ENCODE measurements around the gene GGT7.
"Not testable (repeated sequence)": the region's sequence is repeated elsewhere in the genome, so short reads cannot be mapped to it uniquely, and the experiment has no call there.

GGT7 gene

GRCh38 chr20:34872622-34873224 is at the start of gene GGT7:
Gene GGT7, minus strand, starts transcription at chr20:34872856. Its CDS starts 41 bp downstream, at chr20:34872815.
- in situ Hi-C loops (cut with MboI; ENCODE audit: low sequenced_read_pairs): loop anchor here (5.0 to 25.0 kb wide), 2 partner anchors 85 to 390 kb away; partner anchors contain the start of genes GSS and MYH7B

- in situ Hi-C loops (cut with MboI; ENCODE audit: low sequenced_read_pairs): no loop called here
These were observed 48.8 kb upstream of the GGT7 start for GRCh38 chr20:34921436-34921835.

DNA sequence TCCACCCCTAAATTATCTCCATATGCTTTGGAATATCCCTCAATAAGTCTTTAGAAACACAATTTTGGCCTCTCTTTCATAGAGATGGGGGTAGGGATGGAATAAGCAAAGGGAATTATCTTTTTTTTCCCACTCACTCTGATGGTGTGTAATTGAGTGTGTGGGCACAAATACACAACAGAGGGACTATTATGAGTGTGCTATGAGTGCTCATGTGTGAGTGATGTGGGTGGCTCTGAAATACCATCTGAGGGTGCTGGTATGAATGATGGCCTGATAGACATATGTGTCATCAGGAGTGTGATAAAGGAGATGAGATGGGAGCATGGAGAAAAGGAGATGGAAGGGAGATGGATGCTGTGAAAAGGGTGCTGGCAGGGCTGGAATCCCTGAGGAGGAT is 47.4 kb upstream of the GGT7 start:
- in situ Hi-C loops (cut with MboI; ENCODE audit: low sequenced_read_pairs): no loop called here

- in situ Hi-C loops (cut with MboI; ENCODE audit: low sequenced_read_pairs): no loop called here
These were observed 44.2 kb upstream of the GGT7 start for GRCh38 chr20:34916774-34917354.

- in situ Hi-C loops (cut with MboI; ENCODE audit: low sequenced_read_pairs): no loop called here
These were observed 43.2 kb upstream of the GGT7 start for GRCh38 chr20:34915749-34916455.

- in situ Hi-C loops (cut with MboI; ENCODE audit: low sequenced_read_pairs): no loop called here
These were observed 42.5 kb upstream of the GGT7 start for GRCh38 chr20:34915131-34915530.

DNA sequence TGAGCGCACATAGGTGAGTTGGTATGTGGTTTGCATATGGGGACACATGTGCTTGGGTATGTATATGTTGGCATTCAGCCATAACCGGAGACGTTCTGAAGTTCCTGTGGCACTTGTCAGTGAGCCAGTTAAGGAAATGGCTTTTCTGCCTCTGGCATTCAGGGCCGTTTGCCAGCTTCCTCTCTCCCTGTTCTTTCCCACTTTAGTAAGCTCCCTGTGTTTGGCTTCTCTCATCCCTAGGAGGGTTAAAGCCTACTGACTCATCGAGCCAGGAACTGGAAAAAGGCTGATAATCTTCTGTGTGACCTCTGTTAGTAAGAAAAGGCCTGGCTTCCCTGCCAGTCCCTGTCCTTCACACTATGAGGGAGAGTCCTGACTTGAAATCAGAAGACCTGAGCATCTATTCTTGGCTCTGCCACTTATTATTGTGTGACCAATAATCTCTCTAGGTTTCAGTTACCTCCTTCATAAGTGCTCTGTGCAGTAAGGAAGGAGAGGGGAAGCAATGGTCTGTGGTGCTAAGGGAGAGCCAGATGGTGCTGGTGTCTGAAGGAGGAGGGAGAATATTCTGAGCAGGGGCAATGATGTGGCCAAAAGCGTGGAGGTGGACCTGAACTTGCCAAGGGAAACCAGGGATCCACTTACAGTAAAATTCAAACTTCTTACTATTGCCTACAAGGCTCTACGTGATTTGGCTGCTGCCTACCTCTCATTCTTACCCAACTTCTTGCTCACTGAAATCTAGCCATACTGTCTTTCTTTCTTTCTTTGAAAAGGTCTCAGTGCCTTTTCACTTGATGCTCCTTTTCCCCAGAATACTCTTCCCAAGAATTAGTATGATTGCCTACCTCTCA is 35.2 kb upstream of the GGT7 start:
- in situ Hi-C loops (cut with MboI; ENCODE audit: low sequenced_read_pairs): no loop called here

DNA sequence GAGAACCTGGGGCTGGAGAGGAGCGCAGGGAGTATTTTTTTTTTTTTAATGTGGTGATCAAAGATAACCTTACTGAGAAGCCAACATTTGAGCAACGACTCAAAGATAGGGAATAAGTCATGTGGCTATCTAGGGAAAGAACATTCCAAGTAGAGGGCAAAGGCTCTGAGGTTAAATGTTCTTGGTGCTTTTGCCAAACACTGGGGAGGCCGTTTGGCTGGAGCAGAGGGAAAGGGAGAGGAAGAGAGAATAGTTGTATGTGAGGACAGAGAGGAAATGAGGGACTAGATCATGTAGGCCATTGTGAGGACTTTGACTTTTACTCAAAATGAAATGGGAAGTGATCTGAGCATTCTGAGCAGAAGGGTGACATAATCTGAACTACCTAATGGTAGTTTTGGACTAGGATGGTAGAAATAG is 31.6 kb upstream of the GGT7 start:
- in situ Hi-C loops (cut with MboI; ENCODE audit: low sequenced_read_pairs): no loop called here

GRCh38 chr20:34898731-34899130 is 26.1 kb upstream of the GGT7 start:
- in situ Hi-C loops (cut with MboI; ENCODE audit: low sequenced_read_pairs): not testable (repeated sequence)

- in situ Hi-C loops (cut with MboI; ENCODE audit: low sequenced_read_pairs): not testable (repeated sequence)
These were observed 25.5 kb upstream of the GGT7 start for GRCh38 chr20:34898129-34898528.

DNA sequence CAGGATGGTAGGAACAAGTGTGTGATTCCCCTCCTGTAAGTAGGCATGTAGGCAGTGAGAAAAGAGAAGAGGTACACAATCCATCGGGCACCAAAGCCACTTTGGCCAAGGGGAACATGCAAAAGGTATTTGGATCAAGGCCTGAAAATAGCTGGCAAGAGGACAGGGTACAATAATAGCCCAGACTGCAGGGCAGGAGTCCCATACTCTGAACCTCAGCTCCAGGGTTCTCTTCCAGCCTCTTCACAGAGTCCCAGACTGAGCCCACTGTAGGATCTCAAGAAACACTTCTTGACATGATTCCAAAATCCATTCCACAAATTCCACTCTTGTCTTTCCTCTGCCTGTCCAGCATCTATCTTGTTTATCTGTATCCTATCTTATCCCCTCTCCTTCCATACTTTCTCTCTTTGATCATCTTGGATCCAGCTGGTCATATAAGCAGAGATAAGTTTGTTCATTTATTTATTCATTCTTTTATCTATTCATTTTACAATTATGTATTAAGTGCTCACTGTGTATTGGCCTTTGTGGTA is 23.5 kb upstream of the GGT7 start:
- in situ Hi-C loops (cut with MboI; ENCODE audit: low sequenced_read_pairs): no loop called here

GRCh38 chr20:34895465-34895864 is 22.8 kb upstream of the GGT7 start:
- in situ Hi-C loops (cut with MboI; ENCODE audit: low sequenced_read_pairs): no loop called here

DNA sequence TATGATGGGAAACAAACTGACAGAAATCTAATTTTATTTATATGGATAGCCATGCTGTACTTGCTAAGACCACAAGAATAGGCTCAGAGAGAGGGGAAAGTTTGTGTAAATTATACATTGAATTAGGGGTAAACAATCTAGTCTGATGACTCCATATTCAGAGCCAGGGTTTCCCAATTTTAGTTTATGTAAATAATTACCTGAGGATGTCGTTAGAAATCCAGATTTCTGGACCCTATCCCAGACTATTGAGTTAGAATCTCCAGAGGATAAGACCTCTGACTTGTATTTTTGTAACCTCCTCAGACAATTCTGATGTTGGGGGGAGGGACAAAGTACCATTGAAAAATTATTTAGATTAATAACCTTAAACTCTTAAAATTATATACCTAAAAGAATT is 22.1 kb upstream of the GGT7 start:
- in situ Hi-C loops (cut with MboI; ENCODE audit: low sequenced_read_pairs): no loop called here

DNA sequence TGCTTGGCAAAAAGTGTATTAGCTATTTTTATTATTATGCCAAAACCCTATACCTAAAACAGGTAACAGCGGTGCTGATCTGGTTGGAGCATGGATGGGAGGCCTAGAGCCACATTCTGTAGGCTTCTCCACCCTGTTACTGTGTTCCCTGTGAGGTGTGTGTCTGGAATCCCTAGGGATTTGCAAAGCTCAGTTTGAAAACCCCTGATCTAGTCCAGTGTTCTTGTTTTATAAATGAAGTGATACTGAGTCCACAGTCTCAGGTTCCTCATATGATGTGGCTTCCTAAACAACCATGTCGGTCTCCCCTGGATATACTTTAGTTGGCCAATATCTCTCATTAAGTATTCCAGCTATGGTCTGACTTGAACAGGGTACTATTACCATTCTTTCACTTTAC is 20.0 kb upstream of the GGT7 start:
- in situ Hi-C loops (cut with MboI; ENCODE audit: low sequenced_read_pairs): no loop called here

- in situ Hi-C loops (cut with MboI; ENCODE audit: low sequenced_read_pairs): no loop called here
These were observed 18.8 kb upstream of the GGT7 start for GRCh38 chr20:34891166-34892062.

DNA sequence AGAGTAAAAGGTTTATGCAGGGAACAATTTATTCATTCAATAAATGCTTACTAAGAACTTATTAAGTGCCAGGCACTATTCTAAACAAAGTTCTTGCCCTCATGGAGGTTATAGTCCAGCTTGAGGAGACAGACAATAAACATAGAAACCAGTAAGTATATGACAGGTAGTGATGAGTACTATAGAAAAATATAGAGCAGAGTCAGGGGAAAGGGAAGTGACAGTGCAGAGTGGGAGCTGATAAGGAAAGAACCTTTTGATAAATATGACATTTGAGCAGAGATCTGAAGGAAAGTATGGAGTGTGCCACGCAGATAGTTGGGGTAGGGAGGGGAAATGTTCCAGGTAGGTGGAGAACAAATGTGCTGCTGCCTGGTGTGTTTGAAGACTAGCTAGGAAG is 15.8 kb upstream of the GGT7 start:
- in situ Hi-C loops (cut with MboI; ENCODE audit: low sequenced_read_pairs): no loop called here

DNA sequence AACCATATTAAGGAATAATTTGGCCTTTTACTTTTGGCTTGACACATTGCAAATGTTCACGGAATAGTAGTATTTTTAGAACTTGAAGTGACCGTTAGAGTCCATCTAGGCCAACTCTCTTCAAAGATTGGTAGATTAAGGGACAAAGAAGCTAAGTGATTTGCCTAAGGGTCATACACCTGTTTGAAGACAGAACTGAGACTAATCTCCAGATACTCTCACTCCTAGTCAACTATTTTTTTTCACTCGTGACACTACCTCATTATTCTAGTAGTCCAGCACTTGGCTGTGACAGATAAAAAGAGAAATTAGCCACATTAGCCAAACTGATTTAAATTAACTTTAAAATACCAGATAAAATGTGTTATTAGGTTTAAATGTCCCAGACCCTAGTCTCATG is 14.4 kb upstream of the GGT7 start:
- in situ Hi-C loops (cut with MboI; ENCODE audit: low sequenced_read_pairs): no loop called here

DNA sequence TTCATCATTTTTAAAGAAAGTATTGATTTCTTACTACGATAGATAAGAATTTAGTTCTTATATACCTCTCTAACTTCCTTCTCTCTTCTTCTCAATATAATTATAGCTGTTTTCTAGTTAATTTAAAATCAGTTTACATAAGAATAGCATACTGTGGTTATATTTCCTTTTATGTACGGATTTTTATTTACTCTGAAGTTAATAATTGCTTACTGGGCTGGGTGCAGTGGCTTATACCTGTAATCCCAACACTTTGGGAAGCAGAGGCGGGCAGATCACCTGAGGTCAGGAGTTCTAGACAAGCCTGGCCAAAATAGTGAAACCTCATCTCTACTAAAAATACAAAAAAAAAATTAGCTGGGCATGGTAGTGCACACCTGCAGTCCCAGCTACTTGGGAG is 13.5 kb upstream of the GGT7 start:
- in situ Hi-C loops (cut with MboI; ENCODE audit: low sequenced_read_pairs): no loop called here

DNA sequence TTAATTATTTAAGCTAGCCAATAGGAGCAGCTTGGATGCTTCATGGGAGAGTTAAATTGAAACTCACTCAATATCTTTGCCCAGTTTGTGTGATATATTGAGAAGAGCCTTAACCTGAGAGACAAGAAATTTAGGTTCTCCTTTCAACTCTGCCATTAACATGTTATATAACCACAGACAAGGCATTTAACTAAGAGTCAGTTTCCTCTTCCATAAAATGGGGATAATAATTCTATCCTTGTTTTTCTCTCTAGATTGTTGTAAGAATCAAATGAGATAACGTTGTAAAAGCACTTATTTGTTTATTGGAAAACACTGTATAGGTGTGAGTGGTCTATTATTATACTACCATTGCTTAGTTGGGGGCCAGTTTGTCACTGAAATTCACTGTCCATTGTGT is 11.6 kb upstream of the GGT7 start:
- in situ Hi-C loops (cut with MboI; ENCODE audit: low sequenced_read_pairs): no loop called here

DNA sequence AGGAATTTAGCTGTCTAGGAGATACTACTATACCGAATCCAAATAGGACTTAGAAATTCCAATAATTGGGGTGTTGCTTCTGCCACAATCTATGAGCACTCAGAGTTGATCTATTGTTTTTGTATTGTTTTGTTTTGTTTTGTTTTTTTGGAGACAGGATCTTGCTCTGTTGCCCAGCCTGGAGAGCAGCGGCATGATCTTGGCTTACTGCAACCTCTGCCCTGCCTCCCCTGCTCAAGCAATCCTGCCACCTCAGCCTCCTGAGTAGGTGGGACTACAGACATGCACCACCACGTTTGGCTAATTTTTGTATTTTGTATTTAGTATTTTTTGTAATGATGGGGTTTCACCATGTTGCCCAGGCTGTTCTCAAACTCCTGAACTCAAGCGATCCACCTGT is 11.2 kb upstream of the GGT7 start:
- in situ Hi-C loops (cut with MboI; ENCODE audit: low sequenced_read_pairs): no loop called here
